HG03521 (cell line): ENCODE results near the gene KAT8.
"Not testable (repeated sequence)": the region's sequence is repeated elsewhere in the genome, so short reads cannot be mapped to it uniquely, and the experiment has no call there.

ENCODE experiments used
- ATAC-seq: cut with Tn5 transposase; IDR thresholded peaks from one replicate; pipeline ENCODE4 v1.9.1; 2021; ENCODE audit warnings: mild to moderate bottlenecking, moderate library complexity; ENCODE audit not compliant: unreplicated experiment

KAT8 gene

GRCh38 chr16:31130336-31130891 lies 12.9 kb downstream of the KAT8 start:
- ATAC-seq: no peak

- no peak for ATAC-seq
Observed at GRCh38 chr16:31130899-31131298, 13.4 kb downstream of the KAT8 start.

- ATAC-seq: no peak
Observed at GRCh38 chr16:31131416-31131815, 14.0 kb downstream of the KAT8 start.

- ATAC-seq: no peak
Observed at GRCh38 chr16:31131841-31132271, 14.4 kb downstream of the KAT8 start.

GRCh38 chr16:31132303-31132979 lies 15.0 kb downstream of the KAT8 start:
- no peak for ATAC-seq

- no peak for ATAC-seq
Observed at GRCh38 chr16:31133046-31133501, 15.6 kb downstream of the KAT8 start.

GRCh38 chr16:31134091-31134571 lies 16.7 kb downstream of the KAT8 start:
- no peak for ATAC-seq

GRCh38 chr16:31134625-31135534 lies 17.4 kb downstream of the KAT8 start:
- no peak for ATAC-seq

- ATAC-seq: no peak
Observed at GRCh38 chr16:31135535-31136286, 18.2 kb downstream of the KAT8 start, which contains the start of gene PRSS8. Gene PRSS8, minus strand, starts transcription at chr16:31135727. Its CDS starts 229 bp downstream, at chr16:31135498.

- no peak for ATAC-seq
Observed at GRCh38 chr16:31136287-31136662, 18.8 kb downstream of the KAT8 start.

GRCh38 chr16:31136822-31137499 lies 19.5 kb downstream of the KAT8 start:
- ATAC-seq: not testable (repeated sequence)

- ATAC-seq: no peak
Observed at GRCh38 chr16:31138621-31139578, 21.4 kb downstream of the KAT8 start.

- ATAC-seq: not testable (repeated sequence)
Observed at GRCh38 chr16:31141071-31141469, 23.6 kb downstream of the KAT8 start.

GRCh38 chr16:31141489-31142108 lies 24.1 kb downstream of the KAT8 start:
- no peak for ATAC-seq

- peak; percentile 86 for ATAC-seq
Observed at GRCh38 chr16:31142109-31143010, 24.9 kb downstream of the KAT8 start.

GRCh38 chr16:31143011-31143693 lies 25.7 kb downstream of the KAT8 start:
- ATAC-seq: no peak

GRCh38 chr16:31143694-31144148 lies 26.3 kb downstream of the KAT8 start:
- no peak for ATAC-seq
